ENCODE results near the gene CAMSAP2. TPM values are rescaled to one million over a fixed set of nuclear protein-coding genes. Genes with fewer than 3 reads are reported as not detected.

The CAMSAP2 gene
- total RNA-seq, 2 donors from 2014 or later: 5.4 to 7.5 TPM

GRCh38 chr1:200885623-200886402 lies 147.1 kb downstream of the CAMSAP2 start:
- H3K27me3 ChIP-seq: no peaks in the 10 kb centered on the region
- intact Hi-C loops (cut with DNase I): loop anchor here (10.0 kb wide), 1 partner anchor 159 kb away; no protein-coding TSS in a partner anchor
- no peak overlapping the region for H3K9ac ChIP-seq (ENCODE audit: low read depth in 2 of 2, low read length in 2 of 2)
- H3K4me1 ChIP-seq: no peaks in the 10 kb centered on the region
- H3K4me3 ChIP-seq: no peak overlapping the region
- DNase-seq: no peak
- no peaks in the 10 kb centered on the region for H3K9me3 ChIP-seq
- no peak for TF ChIP-seq CTCF (IDR thresholded peaks at IDR 0.05)
- no peaks in the 10 kb centered on the region for H3K36me3 ChIP-seq
- H3K27ac ChIP-seq: no peak overlapping the region

- TF ChIP-seq CTCF (IDR thresholded peaks at IDR 0.05): no peak
- intact Hi-C loops (cut with DNase I): loop anchor here (10.0 kb wide), 1 partner anchor 158 kb away; no protein-coding TSS in a partner anchor
- Histone ChIP-seq H3K4me1 (no peaks in the 10 kb centered on the region), H3K9me3 (no peaks in the 10 kb centered on the region), H3K27ac (no peak overlapping the region), H3K4me3 (no peak overlapping the region), H3K9ac (ENCODE audit: low read depth in 2 of 2, low read length in 2 of 2) (no peak overlapping the region), H3K27me3 (no peaks in the 10 kb centered on the region), H3K36me3 (no peaks in the 10 kb centered on the region)
- DNase-seq: no peak
Measured at GRCh38 chr1:200886594-200886993, 147.9 kb downstream of the CAMSAP2 start.

- no peak overlapping the region for H3K9ac ChIP-seq (ENCODE audit: low read depth in 2 of 2, low read length in 2 of 2)
- no peaks in the 10 kb centered on the region for H3K9me3 ChIP-seq
- no peaks in the 10 kb centered on the region for H3K36me3 ChIP-seq
- no peaks in the 10 kb centered on the region for H3K4me1 ChIP-seq
- no peak for DNase-seq
- no peaks in the 10 kb centered on the region for H3K27me3 ChIP-seq
- intact Hi-C loops (cut with DNase I): loop anchor here (10.0 kb wide), 1 partner anchor 158 kb away; no protein-coding TSS in a partner anchor
- no peak overlapping the region for H3K4me3 ChIP-seq
- no peak for TF ChIP-seq CTCF (IDR thresholded peaks at IDR 0.05)
- no peak overlapping the region for H3K27ac ChIP-seq
Measured at GRCh38 chr1:200887036-200887435, 148.3 kb downstream of the CAMSAP2 start.

GRCh38 chr1:200887772-200888348 lies 149.2 kb downstream of the CAMSAP2 start:
- no peak overlapping the region for H3K4me3 ChIP-seq
- H3K27me3 ChIP-seq: no peaks in the 10 kb centered on the region
- H3K4me1 ChIP-seq: no peaks in the 10 kb centered on the region
- H3K9ac ChIP-seq (ENCODE audit: low read depth in 2 of 2, low read length in 2 of 2): no peak overlapping the region
- intact Hi-C loops (cut with DNase I): loop anchor here (10.0 kb wide), 1 partner anchor 157 kb away; no protein-coding TSS in a partner anchor
- no peaks in the 10 kb centered on the region for H3K36me3 ChIP-seq
- no peak for TF ChIP-seq CTCF (IDR thresholded peaks at IDR 0.05)
- H3K9me3 ChIP-seq: no peaks in the 10 kb centered on the region
- no peak overlapping the region for H3K27ac ChIP-seq
- DNase-seq: no peak

- intact Hi-C loops (cut with DNase I): loop anchor here (10.0 kb wide), 1 partner anchor 156 kb away; no protein-coding TSS in a partner anchor
- Histone ChIP-seq H3K9me3 (no peaks in the 10 kb centered on the region), H3K4me1 (no peaks in the 10 kb centered on the region), H3K27me3 (no peaks in the 10 kb centered on the region), H3K36me3 (no peaks in the 10 kb centered on the region), H3K4me3 (no peak overlapping the region), H3K9ac (ENCODE audit: low read depth in 2 of 2, low read length in 2 of 2) (no peak overlapping the region), H3K27ac (no peak overlapping the region)
- no peak for TF ChIP-seq CTCF (IDR thresholded peaks at IDR 0.05)
- no peak for DNase-seq
Measured at GRCh38 chr1:200888349-200888838, 149.7 kb downstream of the CAMSAP2 start.
